ENCODE results near the gene ZRANB2.

- TF ChIP-seq CTCF (IDR thresholded peaks at IDR 0.05; ENCODE audit: poor library complexity) (no peak), EZH2phosphoT487 (IDR thresholded peaks at IDR 0.05; ENCODE audit: low read depth, severe bottlenecking, unreplicated experiment) (no peak), EZH2 (IDR thresholded peaks at IDR 0.05; ENCODE audit: borderline replicate concordance) (no peak)
These were observed 47.7 kb downstream of the ZRANB2 start for GRCh38 chr1:71033136-71033535.

Data from hepatocyte (in vitro differentiated cells).